ENCODE results near the gene PLEKHA5.

- TF ChIP-seq RARB (CRISPR knock-in tag; IDR thresholded peaks at IDR 0.05) (no peak), BACH2 (CRISPR knock-in tag; IDR thresholded peaks at IDR 0.05; ENCODE audit: borderline replicate concordance) (no peak), ZC3H10 (CRISPR knock-in tag; IDR thresholded peaks at IDR 0.05) (no peak)
Measured at GRCh38 chr12:19167708-19168107, 38.2 kb downstream of the PLEKHA5 start.

Measured in SK-N-SH treated with all-trans-retinoic acid at 6 μM for 48 hours (cell line).